ENCODE data around the gene MGAT5B.

- TF ChIP-seq CTCF (conservative IDR thresholded peaks at IDR 0.05 in 1 of 2, IDR thresholded peaks at IDR 0.05 in 1 of 2; ENCODE audit: extremely low read depth in 1 of 2, insufficient read depth in 1 of 2, low read depth in 1 of 2, low read length in 2 of 2) (no peak), EZH2 (IDR thresholded peaks at IDR 0.05; ENCODE audit: borderline replicate concordance, low read length) (no peak)
Measured at GRCh38 chr17:76909971-76910760, 42.0 kb downstream of the MGAT5B start.
